ENCODE results near the gene GABRB1.

DNA sequence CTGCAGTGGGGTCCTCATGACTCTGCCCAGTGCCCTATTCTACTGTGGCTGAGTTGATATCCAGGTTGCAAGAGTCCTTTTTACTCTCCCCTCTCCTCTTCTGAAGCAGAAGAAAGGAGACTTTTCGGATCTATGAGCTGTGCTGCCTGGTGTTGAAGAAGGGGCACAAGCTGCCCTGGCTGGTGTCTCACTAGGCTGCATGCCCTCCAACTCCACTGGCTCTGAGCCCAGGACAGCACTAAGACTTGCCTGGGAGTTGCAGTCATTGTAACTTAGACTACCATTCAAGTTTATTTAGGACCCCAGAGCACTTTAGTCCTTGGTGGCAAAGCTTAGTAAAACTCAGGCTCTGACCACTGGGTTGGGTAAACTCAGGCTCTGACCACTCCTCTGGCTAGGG, 89.4 kb downstream of the GABRB1 start:
- TF ChIP-seq, protein P1, sequence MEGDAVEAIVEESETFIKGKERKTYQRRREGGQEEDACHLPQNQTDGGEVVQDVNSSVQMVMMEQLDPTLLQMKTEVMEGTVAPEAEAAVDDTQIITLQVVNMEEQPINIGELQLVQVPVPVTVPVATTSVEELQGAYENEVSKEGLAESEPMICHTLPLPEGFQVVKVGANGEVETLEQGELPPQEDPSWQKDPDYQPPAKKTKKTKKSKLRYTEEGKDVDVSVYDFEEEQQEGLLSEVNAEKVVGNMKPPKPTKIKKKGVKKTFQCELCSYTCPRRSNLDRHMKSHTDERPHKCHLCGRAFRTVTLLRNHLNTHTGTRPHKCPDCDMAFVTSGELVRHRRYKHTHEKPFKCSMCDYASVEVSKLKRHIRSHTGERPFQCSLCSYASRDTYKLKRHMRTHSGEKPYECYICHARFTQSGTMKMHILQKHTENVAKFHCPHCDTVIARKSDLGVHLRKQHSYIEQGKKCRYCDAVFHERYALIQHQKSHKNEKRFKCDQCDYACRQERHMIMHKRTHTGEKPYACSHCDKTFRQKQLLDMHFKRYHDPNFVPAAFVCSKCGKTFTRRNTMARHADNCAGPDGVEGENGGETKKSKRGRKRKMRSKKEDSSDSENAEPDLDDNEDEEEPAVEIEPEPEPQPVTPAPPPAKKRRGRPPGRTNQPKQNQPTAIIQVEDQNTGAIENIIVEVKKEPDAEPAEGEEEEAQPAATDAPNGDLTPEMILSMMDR (IDR thresholded peaks at IDR 0.05; ENCODE audit: low read depth, low read length), result no peak
- no peak for TF ChIP-seq EZH2phosphoT487 (IDR thresholded peaks at IDR 0.05; ENCODE audit: low read depth)
